RCC 7860 (cell line): ENCODE data around the gene DNAJC16.
A peak's percentile ranks its signal among the peaks of the same experiment; 100 is the strongest.
"Not testable (repeated sequence)": the region's sequence is repeated elsewhere in the genome, so short reads cannot be mapped to it uniquely, and the experiment has no call there.

Experiments used
- DNase-seq: peaks from one replicate; pipeline ENCODE4 v3.0.0-alpha.2; 2015; ENCODE audit warnings: low spot score
- FAIRE-seq: peaks from 2 replicates; lab custom pipeline; 2012; peaks lifted over from hg19 to GRCh38; lab: Jason Lieb, UNC

Gene DNAJC16

DNA sequence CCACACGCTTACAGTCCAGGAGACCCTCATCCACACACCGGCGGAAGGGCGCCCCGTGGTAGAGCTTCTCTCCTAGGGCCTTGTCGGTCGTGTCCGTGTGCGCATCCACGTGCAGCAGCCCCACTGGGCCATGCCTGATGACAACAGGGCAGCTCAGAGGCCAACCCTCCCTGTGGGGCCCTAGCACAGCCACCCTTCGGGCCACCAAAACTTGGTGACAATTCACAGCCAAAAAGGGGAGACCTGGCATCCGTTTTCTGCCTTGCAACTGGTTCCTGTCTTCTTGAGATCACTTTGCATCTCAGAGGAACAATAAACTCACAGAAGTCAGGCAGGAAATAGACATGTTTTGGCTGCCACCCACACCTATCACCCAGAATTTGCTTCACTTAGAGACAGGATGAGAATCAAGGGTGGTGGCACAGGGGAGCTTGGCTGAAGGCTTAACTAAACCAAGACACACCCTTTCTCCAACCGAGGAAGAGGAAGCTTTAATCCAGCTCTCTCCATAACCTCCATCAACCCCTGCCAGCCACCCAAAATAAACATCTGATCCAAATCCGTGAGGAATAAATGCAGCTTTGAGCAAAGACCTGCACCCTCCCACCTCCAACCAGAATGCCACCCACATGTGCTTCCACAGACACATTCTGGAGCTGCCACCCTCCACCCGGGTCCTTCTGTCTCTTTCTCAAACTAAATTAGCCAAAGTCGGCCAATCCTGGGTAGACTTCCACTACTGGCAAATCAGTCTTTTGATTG lies 52.5 kb downstream of the DNAJC16 start:
- no peak for FAIRE-seq

DNA sequence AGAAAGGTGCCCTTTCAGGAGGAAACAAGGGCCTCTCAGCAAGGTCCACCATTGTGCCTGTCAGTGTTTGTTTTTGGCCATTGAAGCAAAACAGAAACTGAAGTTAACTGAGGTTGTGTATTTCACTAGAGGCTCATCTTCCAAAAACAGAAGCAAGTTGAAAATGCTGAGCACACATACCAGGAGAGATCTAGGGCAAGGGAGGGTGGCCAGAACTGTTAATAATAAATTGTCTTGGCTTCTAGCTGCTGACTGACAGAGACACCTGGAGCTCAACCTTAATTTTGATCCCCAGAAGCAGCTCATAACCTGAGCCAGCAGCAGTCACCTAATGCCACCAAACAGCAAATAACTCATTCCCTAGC lies 53.0 kb downstream of the DNAJC16 start:
- no peak for FAIRE-seq
- DNase-seq, result no peak

More for the DNA sequence above, 52.5 kb downstream of the DNAJC16 start:
- no peak for DNase-seq

DNA sequence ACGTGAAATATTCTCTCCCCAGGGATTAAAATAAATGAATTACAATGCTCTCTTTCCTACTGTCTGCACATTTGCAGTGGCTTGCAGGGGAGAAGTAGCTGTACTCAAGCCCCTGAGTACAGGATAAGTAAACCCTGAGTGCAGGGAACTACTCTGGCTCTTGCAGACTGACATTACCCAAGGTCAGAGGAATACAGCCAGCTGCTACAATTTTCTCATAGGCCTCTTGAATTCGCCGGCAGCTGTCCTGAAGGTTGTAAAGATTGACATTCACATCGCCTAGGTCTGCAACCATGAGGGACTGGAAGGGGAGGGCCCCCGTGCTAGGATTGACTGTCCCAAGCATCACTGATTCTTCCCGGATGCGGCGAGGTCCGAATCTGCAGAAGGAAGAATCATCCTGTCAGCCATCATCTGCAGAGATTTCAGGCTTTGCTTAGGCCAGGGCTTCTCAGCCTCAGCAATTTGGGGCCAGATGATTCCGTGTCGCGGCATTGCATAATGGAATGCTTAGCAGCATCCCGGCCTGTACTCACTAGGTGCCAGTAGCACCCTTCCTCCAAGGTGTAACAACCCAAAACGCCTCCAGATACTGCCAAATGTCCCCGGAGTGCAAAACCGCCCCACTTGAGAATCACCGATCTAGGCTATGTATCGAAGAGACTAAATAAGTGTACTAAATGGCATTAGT lies 56.5 kb downstream of the DNAJC16 start:
- FAIRE-seq (no peak), DNase-seq (no peak)

DNA sequence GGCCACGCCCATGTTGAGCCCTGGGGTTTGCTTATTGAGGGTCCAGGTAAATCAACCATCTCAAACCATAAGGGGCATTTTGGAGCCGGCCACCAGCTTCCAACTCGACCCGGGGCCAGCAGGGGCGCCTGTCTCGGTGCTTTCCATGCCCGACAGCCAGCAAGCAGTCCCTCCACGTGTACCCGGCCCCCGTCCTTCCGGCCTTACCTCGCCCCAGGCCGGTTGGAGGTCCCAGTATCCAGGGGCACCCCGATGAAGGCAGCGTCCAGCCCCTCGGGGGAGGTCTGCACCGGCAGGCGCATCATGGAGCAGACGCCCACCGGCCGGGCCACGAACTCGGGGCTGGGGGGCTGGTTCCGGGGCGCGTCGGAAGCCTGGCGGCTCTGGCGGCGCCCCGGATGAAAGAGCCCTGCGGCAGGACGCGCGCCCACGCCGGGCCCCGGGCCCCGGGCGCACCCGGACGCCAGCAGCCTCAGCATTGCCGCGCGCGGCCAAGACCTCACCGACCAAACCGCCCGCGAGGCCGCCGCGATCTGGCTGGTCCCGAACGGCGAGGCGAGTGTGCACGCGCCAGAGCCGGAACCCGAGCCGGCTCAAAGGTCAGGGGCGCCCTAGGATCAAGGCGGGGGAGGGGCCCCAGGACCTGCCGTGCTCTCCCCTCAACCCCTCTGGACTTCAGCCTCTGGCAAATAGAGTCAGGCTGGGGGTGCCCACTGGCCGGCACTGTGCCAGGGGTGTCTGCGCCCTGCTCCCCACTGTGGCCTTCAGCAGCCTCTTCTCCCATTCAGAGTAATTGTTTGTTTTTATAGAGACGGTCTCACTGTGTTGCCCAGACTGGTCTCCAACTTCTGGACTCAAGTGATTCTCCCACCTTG lies 58.1 kb downstream of the DNAJC16 start, which contains the start of gene AGMAT:
AGMAT (minus strand) TSS at position 563 of the 875 bp plus-strand sequence; CDS start at position 479, 84 bp downstream.
- DNase-seq (no peak), FAIRE-seq (no peak)

DNA sequence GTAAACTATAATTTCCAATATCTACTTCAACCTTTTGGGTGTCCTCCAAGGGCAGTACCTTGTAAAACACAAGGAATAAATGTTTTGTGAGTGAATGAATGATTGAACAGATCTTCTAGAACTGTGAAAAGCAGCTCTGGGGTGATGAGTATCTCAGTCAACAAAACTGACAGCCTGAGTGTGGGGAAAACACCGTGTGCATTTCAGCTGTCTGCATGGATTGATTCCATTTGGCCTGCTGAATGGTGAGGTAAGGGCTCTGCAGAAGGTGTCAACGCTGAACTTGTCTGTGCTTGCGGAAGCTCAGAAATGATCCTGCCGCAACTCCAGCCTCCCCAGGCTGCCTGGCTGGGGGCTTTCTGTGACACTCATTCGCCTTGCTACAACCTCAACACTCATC lies 65.6 kb downstream of the DNAJC16 start:
- no peak for FAIRE-seq
- no peak for DNase-seq

DNA sequence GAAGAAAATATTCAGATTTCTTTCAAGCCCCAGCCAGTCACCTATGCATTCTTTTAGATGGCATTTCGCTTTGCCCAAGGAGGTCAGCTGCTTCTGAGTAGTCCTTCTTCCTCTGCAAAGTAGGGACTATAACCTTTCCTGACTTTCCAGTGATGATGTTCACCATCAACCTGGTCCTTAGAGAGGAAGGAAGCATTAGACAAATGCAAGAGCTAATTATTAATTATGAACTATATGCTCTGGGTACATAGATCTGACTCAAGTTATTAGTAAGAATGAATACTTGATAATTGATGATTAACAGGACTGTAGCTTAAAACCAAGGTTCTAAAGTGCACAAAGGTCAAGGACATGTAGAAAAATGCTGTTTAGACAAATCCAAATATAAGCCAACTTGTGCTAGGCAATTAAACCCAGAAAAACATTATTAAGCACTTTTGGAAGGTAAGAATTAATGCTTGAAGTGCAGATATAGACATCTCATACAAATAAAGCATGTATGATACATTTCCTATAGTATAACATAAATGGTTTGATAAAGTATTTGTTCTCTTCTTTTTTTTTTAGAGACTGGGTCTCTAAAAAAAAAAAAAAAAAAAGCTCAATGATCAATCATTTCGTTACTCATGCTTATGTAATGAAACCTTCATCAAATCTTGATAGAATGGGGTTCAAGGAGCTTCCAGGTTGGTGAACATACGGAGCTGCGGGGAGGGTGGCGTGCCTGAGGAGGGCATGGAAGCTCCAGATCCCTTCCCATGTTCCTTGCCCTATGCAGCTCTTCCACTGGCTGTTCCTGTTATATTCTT lies 69.4 kb downstream of the DNAJC16 start:
- FAIRE-seq, result no peak
- no peak for DNase-seq

DNA sequence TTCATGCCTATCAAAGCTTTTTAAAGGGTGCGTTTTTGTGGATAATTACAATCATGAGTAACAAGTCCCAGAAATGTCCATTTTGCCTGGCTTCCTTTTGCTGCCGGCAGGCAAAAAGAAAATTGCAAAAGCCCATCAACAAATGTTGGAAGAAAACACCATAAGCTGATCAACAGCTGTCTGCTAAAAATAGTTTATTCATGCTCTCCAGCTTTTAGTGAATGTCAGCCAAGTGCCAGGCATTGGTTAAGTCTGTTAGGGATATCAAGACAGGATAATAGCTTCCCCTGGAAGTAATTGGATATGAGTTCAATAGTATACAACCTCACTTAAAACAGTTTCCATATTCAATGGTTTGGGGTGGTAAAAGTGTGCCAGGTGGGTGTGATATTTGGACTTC lies 71.8 kb downstream of the DNAJC16 start:
- no peak for FAIRE-seq
- no peak for DNase-seq

DNA sequence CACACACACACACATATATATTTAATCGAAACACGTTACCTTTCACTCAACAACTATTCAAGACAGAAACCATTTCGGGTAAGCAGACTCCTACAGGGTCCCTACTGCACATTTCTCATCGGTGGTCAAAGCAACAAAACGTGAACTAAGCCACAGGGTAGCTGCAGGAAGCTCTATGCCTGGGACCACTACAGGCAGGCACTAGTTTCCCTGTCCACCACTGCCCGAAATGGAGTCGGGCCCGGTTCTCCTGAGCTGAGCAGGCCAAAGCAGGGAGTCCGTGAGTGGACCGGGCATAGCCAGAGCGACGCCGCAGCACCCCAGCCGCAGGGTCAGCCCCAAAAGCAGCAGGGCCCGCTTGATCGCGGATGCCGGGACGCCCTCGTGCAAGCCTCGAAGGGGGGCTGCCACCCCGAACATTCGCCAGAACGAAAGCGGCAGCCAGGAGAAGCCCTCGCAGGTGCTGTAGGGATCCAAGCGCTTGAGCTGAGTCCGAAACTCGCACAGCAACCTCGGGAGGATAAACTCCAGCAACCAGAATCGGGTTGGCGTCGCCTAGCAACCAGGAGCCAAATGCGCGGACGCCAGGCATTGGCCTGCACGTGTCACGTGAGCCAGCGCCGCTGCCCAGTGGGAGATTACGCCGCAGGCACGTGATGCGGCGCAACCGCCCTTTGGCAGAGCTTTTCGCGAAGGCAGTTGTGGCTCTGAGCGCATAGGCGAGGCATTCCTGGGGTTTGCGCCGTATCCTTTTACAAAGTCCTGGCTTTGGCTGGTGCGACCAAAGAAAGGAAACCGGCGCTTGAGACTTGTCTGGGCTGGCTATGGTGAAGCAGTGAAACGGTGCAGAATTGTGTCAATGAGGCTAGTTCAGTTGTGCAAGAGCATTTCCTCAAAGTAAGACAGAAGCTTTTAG lies 76.7 kb downstream of the DNAJC16 start:
- peak; percentile 69 for FAIRE-seq

DNA sequence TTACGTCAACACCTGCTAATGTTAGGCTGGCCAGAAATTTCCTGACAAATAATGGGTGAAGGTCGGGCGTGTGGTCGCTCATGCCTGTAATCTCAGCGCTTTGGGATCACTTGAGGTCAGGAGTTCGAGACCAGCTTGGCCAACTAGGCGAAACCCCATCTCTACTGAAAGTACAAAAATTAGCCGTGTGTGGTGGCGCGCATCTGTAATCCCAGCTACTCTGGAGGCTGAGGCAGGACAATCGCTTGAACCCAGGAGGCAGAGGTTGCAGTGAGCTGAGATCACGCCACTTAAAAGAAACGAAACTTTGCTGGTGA lies 77.3 kb downstream of the DNAJC16 start:
- FAIRE-seq, DNase-seq: not testable (repeated sequence)

More for the DNA sequence above, 76.7 kb downstream of the DNAJC16 start:
- DNase-seq, result peak; percentile 87

DNA sequence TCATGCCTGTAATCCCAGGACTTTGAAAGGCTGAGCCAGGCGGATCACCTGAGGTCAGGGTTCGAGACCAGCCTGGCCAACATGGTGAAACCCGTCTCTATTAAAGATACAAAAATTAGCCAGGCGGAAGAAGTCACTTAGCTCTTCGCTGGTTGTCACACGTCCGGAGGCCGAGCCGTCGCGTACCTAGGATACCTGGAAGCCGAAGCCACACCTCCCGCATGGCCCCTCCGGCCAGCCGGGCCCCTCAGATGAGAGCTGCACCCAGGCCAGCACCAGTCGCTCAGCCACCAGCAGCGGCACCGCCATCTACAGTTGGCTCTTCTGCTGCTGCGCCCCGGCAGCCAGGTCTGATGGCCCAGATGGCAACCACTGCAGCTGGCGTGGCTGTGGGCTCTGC lies 77.8 kb downstream of the DNAJC16 start:
- DNase-seq, FAIRE-seq: not testable (repeated sequence)

DNA sequence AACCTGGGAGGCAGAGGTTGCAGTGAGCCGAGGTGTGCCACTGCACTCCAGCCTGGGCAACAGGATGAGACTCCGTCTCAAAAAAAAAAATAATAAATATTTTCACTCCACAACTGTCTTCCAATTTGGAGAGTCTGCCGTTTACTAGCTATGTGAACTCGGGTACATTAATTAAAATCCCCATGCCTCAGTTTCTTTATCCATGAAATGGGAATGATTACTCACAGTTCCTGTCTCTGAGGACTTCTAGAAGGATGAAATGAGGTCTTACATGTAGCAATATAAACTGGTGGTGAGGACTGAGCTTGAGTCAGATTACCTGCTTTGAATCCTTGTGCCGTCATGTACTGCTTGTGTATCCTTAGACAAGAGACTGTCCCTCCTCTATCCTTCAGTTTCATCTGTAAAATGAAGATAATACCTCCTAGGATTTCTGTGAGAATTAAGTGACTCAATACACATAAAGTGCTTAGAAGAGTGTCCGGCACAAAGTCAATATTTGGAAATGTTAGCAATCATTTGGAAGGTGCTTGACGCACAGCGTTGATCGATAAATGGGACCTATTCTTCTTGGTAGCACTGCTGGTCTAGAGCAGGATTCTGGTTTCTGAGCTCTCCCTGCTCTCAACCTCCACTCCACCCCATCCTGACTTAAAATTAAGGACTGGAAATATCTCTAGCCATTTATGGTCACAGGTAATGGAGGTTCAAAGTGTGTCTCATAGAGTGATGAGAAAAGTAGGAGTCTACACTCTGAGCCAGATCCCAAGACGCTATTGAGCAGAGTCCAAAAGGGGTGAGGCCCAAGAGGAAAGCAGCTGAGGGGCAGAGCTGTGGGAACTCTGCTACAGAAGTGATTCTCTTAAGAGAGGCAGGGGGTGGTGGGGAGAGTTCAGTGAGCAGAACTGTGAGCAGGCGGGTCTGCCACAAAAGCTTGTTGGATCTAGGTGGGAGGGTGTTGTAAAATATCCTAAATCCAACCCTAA lies 79.0 kb downstream of the DNAJC16 start:
- DNase-seq, result no peak
- FAIRE-seq, result no peak

DNA sequence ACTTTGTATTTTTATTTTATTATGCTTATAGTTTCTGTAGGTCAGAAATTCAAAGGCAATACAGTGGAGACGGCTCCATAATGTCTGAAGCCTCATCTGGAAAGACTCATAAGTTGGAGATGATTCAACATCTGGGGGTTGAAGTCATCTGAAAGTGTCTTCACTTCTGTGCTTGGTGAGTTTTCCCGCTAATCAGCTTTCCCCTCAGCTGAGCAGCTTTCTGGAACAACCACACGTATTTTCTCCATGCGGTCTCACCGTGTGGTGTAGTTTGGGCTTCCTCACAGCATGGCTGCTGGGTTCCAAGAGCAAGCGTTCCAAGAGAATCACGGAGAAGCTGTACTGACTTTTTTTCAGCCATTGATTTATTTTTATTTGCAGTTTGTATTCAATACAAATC lies 83.0 kb downstream of the DNAJC16 start:
- DNase-seq (no peak), FAIRE-seq (no peak)

DNA sequence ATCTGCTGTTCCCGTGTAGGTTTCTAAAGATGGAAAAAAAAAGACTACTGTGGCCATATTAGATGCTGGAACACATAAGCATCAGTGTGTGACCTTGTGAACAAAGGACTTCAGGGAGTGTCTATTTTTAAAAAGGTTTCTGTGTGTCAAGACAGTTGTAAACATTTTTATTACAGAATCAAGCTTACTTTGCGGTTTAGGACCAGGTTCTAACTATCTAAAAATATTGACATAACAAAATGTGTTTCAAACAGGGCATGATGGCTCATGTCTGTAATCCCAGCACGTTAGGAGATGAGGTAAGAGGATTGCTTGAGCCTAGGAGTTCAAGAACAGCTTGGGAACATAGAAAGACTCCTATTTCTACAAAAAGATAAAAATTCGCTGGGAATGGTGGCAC lies 83.5 kb downstream of the DNAJC16 start:
- DNase-seq (no peak), FAIRE-seq (no peak)

DNA sequence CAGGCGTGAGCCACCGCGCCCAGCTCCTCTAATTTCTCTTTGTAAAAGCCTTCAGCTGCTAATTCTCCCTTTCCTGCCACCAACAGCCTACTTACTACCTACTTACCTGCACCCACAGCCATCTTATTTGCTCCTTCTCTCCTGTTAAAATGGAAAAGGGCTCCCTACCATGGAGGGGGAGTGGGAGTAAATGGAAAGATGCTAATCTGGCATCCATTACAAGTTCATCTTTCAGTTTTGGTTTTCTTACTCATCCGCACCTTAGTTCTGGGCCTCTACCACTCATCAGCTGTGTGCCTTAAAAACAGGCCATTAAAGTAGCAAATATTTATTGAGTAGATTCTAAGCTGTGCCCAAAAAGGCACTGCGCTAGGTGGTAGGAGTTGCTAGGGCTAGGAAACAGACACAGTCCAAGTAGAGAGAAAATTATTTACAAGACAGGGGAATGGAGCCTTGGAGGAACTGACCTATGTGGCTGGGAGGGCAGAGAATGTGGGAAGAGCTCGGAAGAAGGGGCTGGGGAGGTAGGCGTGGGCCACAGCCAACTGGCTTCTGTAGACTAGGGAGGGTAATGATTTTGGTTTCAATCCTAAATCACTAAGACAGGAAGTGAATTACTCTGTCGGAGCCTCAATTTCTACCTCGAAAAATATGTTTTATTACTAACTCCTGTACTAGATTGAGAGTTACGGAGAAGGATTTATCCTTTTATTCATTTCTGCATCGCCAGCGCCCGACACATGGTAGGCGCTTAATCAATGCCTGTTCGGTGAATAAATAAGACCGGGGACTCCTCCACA lies 89.9 kb downstream of the DNAJC16 start:
- DNase-seq (no peak), FAIRE-seq (no peak)

DNA sequence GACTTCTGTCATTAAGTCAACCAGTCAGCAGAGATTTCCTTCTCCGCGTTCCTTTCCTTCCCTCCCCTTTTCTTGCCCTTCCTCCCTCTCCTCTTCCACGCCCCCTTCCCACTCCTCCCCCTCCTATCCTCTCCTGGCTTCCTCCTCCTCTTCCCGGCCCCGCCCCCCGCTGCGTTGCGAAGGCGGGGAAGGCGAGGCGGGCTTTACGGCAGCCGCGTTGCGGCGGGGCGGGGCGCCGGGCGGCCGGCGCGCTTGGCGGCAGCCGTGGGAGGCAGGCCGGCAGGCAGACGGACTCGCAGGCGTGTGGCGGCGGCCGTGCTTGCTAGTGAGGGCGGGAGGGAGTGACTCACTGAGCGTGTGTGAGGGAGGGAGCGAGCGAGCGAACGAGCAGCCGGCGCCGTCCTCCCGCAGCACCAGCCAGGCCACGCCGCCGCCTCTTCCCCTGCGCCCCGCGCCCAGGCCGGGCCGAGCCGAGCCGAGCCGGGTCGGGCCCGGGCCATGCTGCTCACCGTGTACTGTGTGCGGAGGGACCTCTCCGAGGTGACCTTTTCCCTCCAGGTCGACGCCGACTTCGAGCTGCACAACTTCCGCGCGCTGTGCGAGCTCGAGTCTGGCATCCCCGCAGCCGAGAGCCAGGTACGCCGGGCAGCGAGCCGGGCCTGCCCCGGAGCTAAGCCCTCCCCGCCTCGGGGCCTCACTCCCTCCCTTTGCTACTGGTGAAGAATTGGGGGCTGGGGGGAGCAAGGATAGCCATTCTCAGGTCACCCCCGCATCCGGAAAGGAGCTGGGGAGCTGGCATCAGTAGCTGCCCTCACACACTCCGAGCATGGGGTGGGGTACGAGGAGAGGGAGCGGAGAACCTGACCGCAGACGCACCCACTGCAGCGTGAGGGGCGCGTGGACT lies 90.8 kb downstream of the DNAJC16 start, which contains the start of gene DDI2:
DDI2 (plus strand) TSS at position 286 of the 904 bp plus-strand sequence; CDS start at position 499, 213 bp downstream.
- DNase-seq, result peak; percentile 92
- FAIRE-seq, result peak; percentile 61

DNA sequence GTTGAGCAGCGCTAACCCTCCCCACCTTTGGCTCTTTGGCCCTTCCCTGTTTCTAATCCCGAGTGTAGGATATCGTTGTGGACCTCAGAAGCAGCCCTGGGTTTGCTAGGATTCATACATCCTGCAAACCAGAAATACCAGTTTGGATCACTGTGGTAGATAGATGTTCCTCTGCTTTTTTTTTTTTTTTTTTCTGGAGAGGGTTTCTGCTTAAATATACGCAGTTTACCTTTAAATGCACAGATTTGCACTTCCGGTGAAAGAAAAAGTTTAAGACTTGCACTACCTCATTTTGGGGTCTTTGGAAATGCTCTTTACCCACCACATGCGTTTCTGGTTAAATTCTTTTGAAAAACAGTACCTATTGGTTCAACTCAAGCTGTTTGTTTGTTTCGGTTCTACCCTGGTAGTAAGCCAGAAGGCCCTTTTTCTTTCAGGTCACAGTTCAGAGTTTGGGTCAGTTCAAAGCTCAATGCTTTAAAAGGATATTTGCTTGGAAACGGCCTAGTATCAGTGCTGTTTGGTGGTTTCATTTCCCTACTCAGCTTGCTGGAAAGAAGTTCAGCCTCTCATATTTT lies 91.5 kb downstream of the DNAJC16 start:
- FAIRE-seq, result no peak
- DNase-seq, result peak; percentile 24
